LNCaP clone FGC (cell line): ENCODE results near the gene ZNF134.

Experiments used
- DNase-seq: peaks from one replicate; pipeline ENCODE4 v3.0.0-alpha.2; 2011; ENCODE audit warnings: low read depth
- H3K4me3 ChIP-seq: 2 replicates; pipeline ENCODE4 v1.5.1; 2011; ENCODE audit warnings: mild to moderate bottlenecking, low read depth, low read length, control low read depth
- CTCF ChIP-seq: IDR thresholded peaks from 2 replicates; pipeline ENCODE4 v1.5.1; 2012; ENCODE audit warnings: mild to moderate bottlenecking; ENCODE audit not compliant: control insufficient read depth, insufficient read depth; ENCODE audit errors: extremely low read depth

The ZNF134 gene

GRCh38 chr19:57637379-57637778, 23.3 kb downstream of the ZNF134 start:
- no peak for TF ChIP-seq CTCF
- no peak overlapping the region for H3K4me3 ChIP-seq
- no peak for DNase-seq

DNA sequence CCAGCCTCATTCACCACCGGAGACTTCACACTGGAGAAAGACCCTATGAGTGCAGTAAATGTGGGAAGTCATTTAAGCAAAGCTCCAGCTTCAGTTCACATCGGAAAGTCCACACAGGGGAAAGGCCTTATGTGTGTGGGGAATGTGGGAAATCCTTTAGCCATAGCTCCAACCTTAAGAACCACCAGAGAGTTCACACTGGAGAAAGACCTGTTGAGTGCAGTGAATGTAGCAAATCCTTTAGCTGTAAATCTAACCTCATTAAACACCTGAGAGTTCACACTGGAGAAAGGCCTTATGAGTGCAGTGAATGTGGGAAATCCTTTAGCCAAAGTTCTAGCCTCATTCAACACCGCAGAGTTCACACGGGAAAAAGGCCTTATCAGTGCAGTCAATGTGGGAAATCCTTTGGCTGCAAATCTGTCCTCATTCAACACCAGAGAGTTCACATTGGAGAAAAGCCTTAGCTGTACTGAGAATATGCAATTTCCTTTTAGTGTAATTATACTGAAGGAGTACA, 27.7 kb downstream of the ZNF134 start:
- no peak for DNase-seq
- H3K4me3 ChIP-seq: no peak overlapping the region
- TF ChIP-seq CTCF: no peak

GRCh38 chr19:57642396-57643046, 28.5 kb downstream of the ZNF134 start:
- DNase-seq: peak; percentile 72

DNA sequence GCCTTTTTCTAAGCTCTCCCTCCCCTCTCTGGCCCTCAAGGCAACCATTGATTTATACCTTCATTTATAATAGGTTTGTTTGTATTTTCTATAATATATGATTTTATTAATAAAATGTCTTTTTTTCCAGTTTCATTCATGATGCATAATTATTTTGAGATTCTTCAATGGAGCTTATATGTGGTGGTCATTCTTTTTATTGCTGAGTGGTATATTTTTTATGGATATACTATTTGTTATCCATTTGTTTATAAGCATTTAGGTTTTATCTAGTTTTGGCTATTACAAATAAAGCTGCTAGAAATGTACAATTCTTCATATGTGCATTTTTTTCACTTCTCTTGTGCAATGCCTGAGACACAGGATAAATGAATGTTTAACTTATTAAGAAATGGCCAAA, 29.7 kb downstream of the ZNF134 start:
- DNase-seq: no peak
- no peak for TF ChIP-seq CTCF
- H3K4me3 ChIP-seq: no peak overlapping the region

More at GRCh38 chr19:57642396-57643046, 28.5 kb downstream of the ZNF134 start:
- H3K4me3 ChIP-seq: no peak overlapping the region
- TF ChIP-seq CTCF: no peak

GRCh38 chr19:57648331-57649003, 34.4 kb downstream of the ZNF134 start:
- TF ChIP-seq CTCF: no peak
- no peak for DNase-seq
- H3K4me3 ChIP-seq: no peak overlapping the region

- no peak for TF ChIP-seq CTCF
- DNase-seq: no peak
Measured at GRCh38 chr19:57651654-57651996, 37.6 kb downstream of the ZNF134 start.

More at GRCh38 chr19:57651654-57651996, 37.6 kb downstream of the ZNF134 start:
- no peak overlapping the region for H3K4me3 ChIP-seq
